ENCODE results near the gene ATP8B4. TPM values are rescaled to one million over a fixed set of nuclear protein-coding genes. Genes with fewer than 3 reads are reported as not detected.
A peak's percentile ranks its signal among the peaks of the same experiment; 100 is the strongest.

Gene ATP8B4
- polyA plus RNA-seq, 3 donors = 6.1 to 9.6 (median 6.8) TPM

- Histone ChIP-seq H3K36me3 (replicated peaks in 1 of 2; ENCODE audit: control insufficient read depth in 1 of 2, insufficient read depth in 2 of 2, low read length in 2 of 2) (peaks cover 38 to 91% of the 10 kb centered on the region in 2 donors), H4K20me1 (ENCODE audit: insufficient read depth, low read length) (no peaks in the 10 kb centered on the region), H3K4me2 (replicated peaks; ENCODE audit: extremely low read depth, low read length, poor library complexity, severe bottlenecking) (no peak overlapping the region), H3K27ac (ENCODE audit: low read depth in 1 of 2, low read length in 2 of 2) (peak overlapping the region in 1 of 2 donors; percentile 9), H3K4me3 (replicated peaks in 1 of 3; ENCODE audit: low read depth in 2 of 3, low read length in 3 of 3) (no peak overlapping the region), H3K4me1 (ENCODE audit: control insufficient read depth in 1 of 2, insufficient read depth in 2 of 2, low read length in 2 of 2) (no peaks in the 10 kb centered on the region), H3K9me3 (replicated peaks in 1 of 2; ENCODE audit: control insufficient read depth in 1 of 2, insufficient read depth in 1 of 2, low read length in 2 of 2) (no peaks in the 10 kb centered on the region), H3K27me3 (ENCODE audit: control insufficient read depth in 2 of 2, insufficient read depth in 2 of 2, low read length in 2 of 2) (no peaks in the 10 kb centered on the region), H3K9ac (ENCODE audit: insufficient read depth, low read length, poor library complexity, severe bottlenecking) (no peak overlapping the region), H2AFZ (ENCODE audit: insufficient read depth, low read depth, low read length, poor library complexity, severe bottlenecking) (no peak overlapping the region), H3K79me2 (ENCODE audit: insufficient read depth, low read length) (peaks cover 15% of the 10 kb centered on the region)
- intact Hi-C loops (cut with micrococcal nuclease) = no loop called here
- TF ChIP-seq, protein P1, sequence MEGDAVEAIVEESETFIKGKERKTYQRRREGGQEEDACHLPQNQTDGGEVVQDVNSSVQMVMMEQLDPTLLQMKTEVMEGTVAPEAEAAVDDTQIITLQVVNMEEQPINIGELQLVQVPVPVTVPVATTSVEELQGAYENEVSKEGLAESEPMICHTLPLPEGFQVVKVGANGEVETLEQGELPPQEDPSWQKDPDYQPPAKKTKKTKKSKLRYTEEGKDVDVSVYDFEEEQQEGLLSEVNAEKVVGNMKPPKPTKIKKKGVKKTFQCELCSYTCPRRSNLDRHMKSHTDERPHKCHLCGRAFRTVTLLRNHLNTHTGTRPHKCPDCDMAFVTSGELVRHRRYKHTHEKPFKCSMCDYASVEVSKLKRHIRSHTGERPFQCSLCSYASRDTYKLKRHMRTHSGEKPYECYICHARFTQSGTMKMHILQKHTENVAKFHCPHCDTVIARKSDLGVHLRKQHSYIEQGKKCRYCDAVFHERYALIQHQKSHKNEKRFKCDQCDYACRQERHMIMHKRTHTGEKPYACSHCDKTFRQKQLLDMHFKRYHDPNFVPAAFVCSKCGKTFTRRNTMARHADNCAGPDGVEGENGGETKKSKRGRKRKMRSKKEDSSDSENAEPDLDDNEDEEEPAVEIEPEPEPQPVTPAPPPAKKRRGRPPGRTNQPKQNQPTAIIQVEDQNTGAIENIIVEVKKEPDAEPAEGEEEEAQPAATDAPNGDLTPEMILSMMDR (IDR thresholded peaks at IDR 0.05) = no peak
- H3K27ac Mint-ChIP-seq = peak overlapping the region in 1 of 7 donors; percentile 29
- no peak overlapping the region for H3K4me3 Mint-ChIP-seq
- DNase-seq = no peak
- H3K4me1 Mint-ChIP-seq = peaks cover 9% of the 10 kb centered on the region
- peaks cover 36 to 69% of the 10 kb centered on the region in 2 donors for H3K36me3 Mint-ChIP-seq
- H3K27me3 Mint-ChIP-seq (ENCODE audit: low read depth in 3 of 3) = no peaks in the 10 kb centered on the region
- H3K9me3 Mint-ChIP-seq = peaks cover 0 to 2% (median 0%) of the 10 kb centered on the region in 7 donors
Measured at GRCh38 chr15:49905221-49905620, 213.8 kb downstream of the ATP8B4 start.

- intact Hi-C loops (cut with micrococcal nuclease) = no loop called here
- Histone ChIP-seq H3K79me2 (ENCODE audit: insufficient read depth, low read length) (peaks cover 10% of the 10 kb centered on the region), H3K36me3 (replicated peaks in 1 of 2; ENCODE audit: control insufficient read depth in 1 of 2, insufficient read depth in 2 of 2, low read length in 2 of 2) (peaks cover 40 to 91% of the 10 kb centered on the region in 2 donors), H3K4me3 (replicated peaks in 1 of 3; ENCODE audit: low read depth in 2 of 3, low read length in 3 of 3) (no peak overlapping the region), H3K4me2 (replicated peaks; ENCODE audit: extremely low read depth, low read length, poor library complexity, severe bottlenecking) (no peak overlapping the region), H3K27me3 (ENCODE audit: control insufficient read depth in 2 of 2, insufficient read depth in 2 of 2, low read length in 2 of 2) (no peaks in the 10 kb centered on the region), H3K4me1 (ENCODE audit: control insufficient read depth in 1 of 2, insufficient read depth in 2 of 2, low read length in 2 of 2) (no peaks in the 10 kb centered on the region), H3K27ac (ENCODE audit: low read depth in 1 of 2, low read length in 2 of 2) (peak overlapping the region in 1 of 2 donors; percentile 57), H2AFZ (ENCODE audit: insufficient read depth, low read depth, low read length, poor library complexity, severe bottlenecking) (no peak overlapping the region), H3K9ac (ENCODE audit: insufficient read depth, low read length, poor library complexity, severe bottlenecking) (no peak overlapping the region), H4K20me1 (ENCODE audit: insufficient read depth, low read length) (no peaks in the 10 kb centered on the region), H3K9me3 (replicated peaks in 1 of 2; ENCODE audit: control insufficient read depth in 1 of 2, insufficient read depth in 1 of 2, low read length in 2 of 2) (no peaks in the 10 kb centered on the region)
- Mint-ChIP-seq H3K4me1 (peaks cover 9% of the 10 kb centered on the region), H3K4me3 (no peak overlapping the region), H3K36me3 (peaks cover 39 to 68% of the 10 kb centered on the region in 2 donors), H3K27me3 (ENCODE audit: low read depth in 3 of 3) (no peaks in the 10 kb centered on the region), H3K9me3 (no peaks in the 10 kb centered on the region), H3K27ac (peak overlapping the region in 2 of 7 donors; percentile 7 to 33)
- no peak for DNase-seq
- TF ChIP-seq, protein P1 (IDR thresholded peaks at IDR 0.05) = no peak
Measured at GRCh38 chr15:49904296-49904695, 214.7 kb downstream of the ATP8B4 start.

Data from CD14-positive monocyte (primary cell).